Fibroblast of skin of scalp (primary cell): ENCODE measurements around the gene MOGAT3.

Source experiments
- DNase-seq: peaks from one replicate; pipeline ENCODE4 v3.0.0-alpha.2; 2013

MOGAT3 gene

GRCh38 chr7:101233907-101234547 lies 33.2 kb upstream of the MOGAT3 start:
- no peak for DNase-seq

DNA sequence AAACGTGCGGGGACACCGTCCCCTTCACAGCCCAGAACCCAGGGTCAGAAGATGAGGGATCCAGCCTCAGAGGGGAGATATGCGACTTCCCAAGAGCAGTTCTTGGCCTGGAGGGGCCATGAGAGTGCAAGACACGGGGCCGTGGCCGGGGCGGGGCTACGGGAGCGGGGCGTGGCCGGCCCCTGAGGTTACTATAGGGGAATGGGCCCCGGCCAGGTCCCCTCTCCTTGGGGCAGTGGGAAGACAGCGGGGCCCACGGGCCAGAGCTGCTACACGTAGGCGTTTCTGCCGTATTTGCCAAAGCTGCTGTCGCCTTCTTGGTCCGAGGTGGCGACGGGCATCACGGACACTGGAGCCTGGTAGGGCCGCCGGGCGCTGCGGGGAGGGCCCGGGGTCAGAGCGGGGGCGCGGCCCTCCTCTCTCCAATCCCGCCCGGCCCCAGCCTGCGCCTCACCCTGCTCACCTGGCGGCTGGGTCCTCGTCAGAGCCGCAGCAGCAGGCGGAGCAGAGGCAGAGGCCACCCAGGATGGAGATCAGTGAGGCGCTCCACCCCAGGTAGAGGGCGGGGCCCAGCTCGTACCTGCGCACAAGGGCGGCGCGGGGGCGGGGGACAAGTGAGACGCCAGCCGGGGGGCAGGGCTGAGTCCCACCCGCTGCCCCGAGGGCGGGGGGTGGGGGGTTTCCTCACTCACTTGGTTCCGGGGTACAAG lies 31.5 kb upstream of the MOGAT3 start:
- no peak for DNase-seq

GRCh38 chr7:101231644-101232043 lies 30.8 kb upstream of the MOGAT3 start:
- DNase-seq: no peak

GRCh38 chr7:101226721-101227120 lies 25.9 kb upstream of the MOGAT3 start:
- no peak for DNase-seq

- no peak for DNase-seq
Measured at GRCh38 chr7:101225650-101226049, 24.8 kb upstream of the MOGAT3 start.

GRCh38 chr7:101223528-101223927 lies 22.7 kb upstream of the MOGAT3 start:
- DNase-seq: no peak

- DNase-seq: no peak
Measured at GRCh38 chr7:101222275-101222830, 21.5 kb upstream of the MOGAT3 start.

DNA sequence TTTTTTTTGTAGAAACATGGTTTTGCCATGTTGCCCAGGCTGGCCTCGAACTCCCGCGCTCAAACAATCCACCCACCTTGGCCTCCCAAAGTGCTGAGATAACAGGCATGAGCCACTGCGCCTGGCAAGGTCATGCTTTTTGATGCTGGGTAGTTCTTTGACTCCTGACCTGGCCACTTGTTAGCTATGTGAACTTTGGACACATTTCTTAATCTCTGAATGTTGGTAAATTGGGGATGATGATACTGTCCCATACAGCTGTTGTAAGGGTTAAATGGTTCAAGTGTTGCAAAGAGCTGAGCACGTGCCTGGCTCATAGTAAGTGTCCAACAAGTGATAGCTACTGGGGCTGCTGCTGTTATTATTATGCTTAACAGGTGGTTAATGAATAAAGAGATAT lies 19.5 kb upstream of the MOGAT3 start:
- DNase-seq: no peak

DNA sequence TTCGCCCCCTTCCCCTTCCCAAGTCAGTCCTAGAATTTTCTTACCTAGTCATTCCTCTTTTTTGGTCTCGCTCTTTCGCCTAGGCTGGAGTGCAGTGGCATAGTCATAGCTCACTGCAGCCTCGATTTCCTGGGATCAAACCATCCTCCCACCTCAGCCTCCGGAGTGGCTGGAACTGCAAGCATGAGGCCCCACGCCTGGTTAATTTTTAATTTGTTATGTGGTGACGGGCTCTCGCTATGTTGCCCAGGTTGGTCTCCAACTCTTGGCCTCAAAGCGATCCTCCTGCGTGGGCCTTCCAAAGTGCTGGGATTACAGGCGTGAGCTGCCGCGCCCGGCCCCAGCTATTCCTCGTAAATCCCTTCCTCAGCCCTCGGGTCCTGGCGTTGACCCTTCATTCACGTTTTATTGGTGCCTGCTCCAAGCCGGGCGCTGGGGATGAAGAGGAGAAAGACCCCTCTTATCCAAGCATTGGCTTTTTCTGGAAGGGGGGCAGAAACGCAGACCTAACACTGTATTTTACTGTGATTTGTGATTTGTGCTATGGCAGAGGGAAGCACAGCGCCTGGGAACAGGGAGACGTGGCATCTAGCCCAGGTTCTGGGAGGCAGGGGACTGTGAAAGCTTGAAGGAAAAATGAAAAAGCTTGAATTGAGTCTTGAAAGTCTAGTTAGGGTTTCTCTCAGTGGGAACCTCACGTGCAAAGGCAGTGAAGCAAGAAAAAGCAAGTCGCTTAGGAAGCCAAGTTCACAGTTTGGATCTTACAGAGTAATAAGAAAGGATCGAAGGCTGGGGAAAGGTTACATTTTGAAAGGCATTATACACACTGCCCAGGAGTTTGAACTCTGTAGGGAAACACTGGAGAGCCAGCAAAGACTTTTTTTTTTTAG lies 17.6 kb upstream of the MOGAT3 start:
- no peak for DNase-seq

DNA sequence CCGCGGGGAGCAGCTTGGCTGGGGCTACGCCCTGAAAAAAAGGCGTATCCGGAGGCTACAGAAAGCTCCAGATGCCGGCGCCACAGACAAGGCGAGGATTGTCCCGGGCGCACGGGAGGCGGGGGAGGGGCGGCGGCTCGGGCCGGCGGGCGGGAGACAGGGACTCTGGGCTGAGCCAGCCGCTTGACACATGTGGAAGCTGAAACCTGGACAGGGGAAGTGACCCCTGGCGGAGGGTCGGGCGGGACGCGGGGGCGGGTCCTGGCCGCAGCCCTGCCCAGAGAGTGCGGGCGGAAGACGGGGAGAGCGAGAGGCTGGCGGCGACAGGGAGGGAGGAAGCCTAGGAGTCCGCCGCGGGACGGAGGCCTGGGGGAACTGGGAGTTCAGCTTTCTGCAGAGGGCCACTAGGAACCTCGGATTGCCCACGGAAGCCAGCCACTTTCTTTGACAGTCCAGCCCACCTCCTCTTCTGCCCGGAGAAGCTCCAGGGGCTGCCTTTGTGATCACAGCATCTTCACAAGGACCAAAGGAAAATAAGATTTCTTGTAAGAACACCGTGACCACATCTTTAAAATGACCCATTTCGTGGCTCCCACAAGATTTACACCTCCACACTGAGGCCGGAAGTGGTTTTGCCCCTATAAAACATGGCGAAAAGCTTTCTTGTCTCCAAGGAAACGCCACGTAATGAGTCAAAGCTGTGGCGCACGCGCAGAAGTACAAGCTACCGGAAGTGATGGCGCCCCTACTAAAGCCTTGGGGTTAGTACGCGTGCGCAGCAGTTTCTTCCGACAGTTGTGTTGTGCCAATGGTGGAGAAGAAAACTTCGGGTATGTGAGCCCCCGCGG lies 16.8 kb upstream of the MOGAT3 start, which contains the start of the genes PLOD3 and ZNHIT1:
TSS of gene PLOD3 (minus strand) at position 194 of the 848 bp plus-strand sequence. CDS start 307 bp downstream, outside the sequence.
TSS of gene ZNHIT1 (plus strand) at position 778 of the 848 bp plus-strand sequence. CDS start at position 809, 31 bp downstream.
- peak; percentile 98 for DNase-seq

- DNase-seq: peak; percentile 16
Measured at GRCh38 chr7:101216860-101217387, 16.1 kb upstream of the MOGAT3 start.

- DNase-seq: no peak
Measured at GRCh38 chr7:101216001-101216859, 15.4 kb upstream of the MOGAT3 start.

GRCh38 chr7:101212014-101212413 lies 11.2 kb upstream of the MOGAT3 start:
- no peak for DNase-seq

GRCh38 chr7:101211501-101211900 lies 10.7 kb upstream of the MOGAT3 start:
- DNase-seq: no peak

DNA sequence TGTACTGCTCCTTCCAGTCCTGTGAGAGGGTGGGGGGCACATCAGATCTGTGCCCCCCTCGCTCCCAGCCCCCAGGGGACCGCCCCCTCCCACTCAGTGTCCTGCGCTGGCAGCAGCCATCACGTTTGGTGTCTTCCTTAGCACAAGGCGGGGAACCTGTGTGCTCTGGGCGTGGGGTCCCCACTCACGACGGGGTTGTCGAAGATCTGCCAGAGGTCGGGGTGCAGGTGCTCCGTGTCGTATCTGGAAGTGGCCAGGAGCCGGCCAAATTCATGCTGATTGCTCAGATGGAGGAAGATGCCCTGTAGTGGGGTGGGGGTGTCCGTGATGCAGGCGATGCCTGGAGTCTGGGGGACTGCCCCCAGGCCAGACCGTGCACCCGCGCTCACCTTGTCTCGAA lies 9.3 kb upstream of the MOGAT3 start:
- DNase-seq: no peak

GRCh38 chr7:101208794-101209193 lies 8.0 kb upstream of the MOGAT3 start:
- DNase-seq: no peak

- no peak for DNase-seq
Measured at GRCh38 chr7:101207459-101207858, 6.6 kb upstream of the MOGAT3 start.

- DNase-seq: no peak
Measured at GRCh38 chr7:101206665-101207042, 5.8 kb upstream of the MOGAT3 start.

DNA sequence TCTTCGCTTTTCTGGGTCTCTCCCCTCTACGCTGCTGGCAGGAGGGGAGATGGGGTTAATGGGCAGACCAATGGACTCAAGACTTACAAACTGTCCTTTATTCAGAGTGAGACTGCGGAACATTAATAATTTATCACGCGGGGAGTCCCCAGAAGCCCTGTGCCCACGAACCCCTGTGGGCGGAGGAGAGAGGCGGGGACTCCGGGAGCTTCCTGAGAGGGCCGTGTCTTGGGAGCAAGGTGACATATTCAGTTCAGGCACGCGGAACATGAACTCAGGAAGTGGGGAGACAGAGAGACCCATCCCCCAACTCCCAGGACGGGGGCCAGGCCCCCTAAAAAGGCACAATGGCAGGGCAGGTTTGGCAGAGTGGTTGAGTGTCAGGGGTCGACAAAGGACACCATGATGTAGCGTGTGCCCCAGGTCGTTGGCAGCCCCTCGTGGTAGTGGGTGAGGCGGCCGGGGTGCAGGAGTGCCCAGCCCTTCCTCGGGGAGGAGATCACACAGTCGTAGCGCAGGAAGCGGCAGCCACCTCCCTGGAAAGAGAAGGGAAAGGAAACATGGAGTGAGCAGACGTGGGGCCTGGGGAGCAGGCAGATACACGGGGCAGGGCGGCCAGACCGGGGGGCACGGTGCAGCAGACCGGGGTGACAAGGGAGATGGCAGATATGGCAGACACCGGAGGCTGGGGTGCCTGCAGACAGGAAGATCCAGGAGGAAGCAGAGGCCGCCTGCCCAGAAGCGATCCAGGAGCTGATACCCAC lies 5.2 kb upstream of the MOGAT3 start:
- DNase-seq: no peak
